ENCODE measurements around the gene KRT86. TPM values are rescaled to one million over a fixed set of nuclear protein-coding genes. Genes with fewer than 3 reads are reported as not detected.

The KRT86 gene
- total and polyA plus RNA-seq, 2 of the 8 experiments (the other 6 are each of a cell fraction or from before 2014, with no cell fraction given), result 0.12 TPM; not detected in 1

DNA sequence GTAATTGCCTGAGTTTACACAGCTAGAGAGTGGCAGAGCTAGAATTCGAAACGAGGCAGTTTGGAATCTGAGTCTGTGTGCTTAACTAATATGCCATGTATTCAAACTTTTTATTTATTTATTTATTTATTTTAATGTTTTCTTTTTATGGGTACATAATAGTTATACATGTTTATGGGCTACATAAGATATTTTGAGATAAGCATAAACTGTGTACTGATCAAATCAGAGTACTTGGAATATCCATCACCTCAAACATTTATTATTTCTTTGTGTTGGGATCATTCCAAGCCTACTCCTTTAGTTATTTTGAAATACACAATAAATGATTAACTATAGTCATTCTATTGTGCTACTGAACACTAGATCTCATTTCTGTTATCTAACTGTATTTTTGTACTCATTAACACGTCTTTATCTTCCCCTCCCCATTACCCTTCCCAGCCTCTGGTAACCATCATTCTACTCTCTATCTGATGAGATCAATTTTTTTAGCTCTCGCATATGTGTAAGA lies 24.3 kb downstream of the KRT86 start:
- Histone ChIP-seq H3K9ac (replicated peaks in 1 of 4; ENCODE audit: extremely low read depth in 1 of 4, low read depth in 3 of 4, low read length in 3 of 4) (no peak overlapping the region), H3K4me2 (ENCODE audit: insufficient read depth in 1 of 2, low read depth in 2 of 2, low read length in 2 of 2) (no peak overlapping the region), H3K79me1 (ENCODE audit: low read depth, low read length) (no peaks in the 10 kb centered on the region), H3K4ac (replicated peaks; ENCODE audit: insufficient read length, low read depth, low read length) (no peak overlapping the region), H4K20me1 (replicated peaks in 1 of 2; ENCODE audit: control insufficient read depth in 1 of 2, insufficient read depth in 2 of 2, low read length in 2 of 2) (peaks cover 0 to 3% of the 10 kb centered on the region in 2 experiments), H2AK5ac (ENCODE audit: low read depth, low read length) (no peak overlapping the region), H4K5ac (ENCODE audit: insufficient read length, low read depth, low read length) (no peak overlapping the region), H4K8ac (ENCODE audit: extremely low read depth, insufficient read depth, low read length) (no peak overlapping the region), H2BK5ac (ENCODE audit: low read depth, low read length) (no peak overlapping the region), H3K23me2 (ENCODE audit: low read depth, low read length) (peaks cover 4% of the 10 kb centered on the region; the same call in 1 of the 2 replicates), H3K14ac (ENCODE audit: insufficient read length) (no peak overlapping the region), H4K91ac (replicated peaks; ENCODE audit: insufficient read length, low read length) (no peak overlapping the region), H3K4me1 (replicated peaks in 1 of 4; ENCODE audit: control insufficient read depth in 3 of 4, insufficient read depth in 4 of 4, low read length in 3 of 4) (no peaks in the 10 kb centered on the region), H2BK120ac (replicated peaks; ENCODE audit: low read depth, low read length) (no peak overlapping the region), H2BK20ac (ENCODE audit: low read length) (no peak overlapping the region), H3K27me3 (replicated peaks in 1 of 4; ENCODE audit: control insufficient read depth in 3 of 4, extremely low read depth in 1 of 4, insufficient read depth in 3 of 4, low read length in 3 of 4) (peaks cover 0 to 4% (median 0%) of the 10 kb centered on the region in 4 experiments; a peak in 1 of 7 replicates), H2BK15ac (ENCODE audit: low read length) (no peak overlapping the region), H3K9me3 (ENCODE audit: insufficient read depth in 2 of 2, low read depth in 1 of 2, low read length in 1 of 2) (no peaks in the 10 kb centered on the region), H3K56ac (replicated peaks; ENCODE audit: insufficient read length, low read depth, low read length) (no peak overlapping the region), H3K4me3 (ENCODE audit: extremely low read depth in 1 of 4, insufficient read depth in 2 of 4, low read depth in 3 of 4, low read length in 4 of 4) (no peak overlapping the region), H3K18ac (ENCODE audit: extremely low read depth, low read length) (no peak overlapping the region), H3K27ac (ENCODE audit: low read depth, low read length) (no peak overlapping the region), H3K36me3 (ENCODE audit: control insufficient read depth in 2 of 4, insufficient read depth in 4 of 4, low read length in 3 of 4) (no peaks in the 10 kb centered on the region), H2AFZ (ENCODE audit: low read length) (no peak overlapping the region), H3K23ac (ENCODE audit: insufficient read length) (no peak overlapping the region), H2BK12ac (ENCODE audit: low read depth, low read length) (no peak overlapping the region), H3K79me2 (ENCODE audit: control insufficient read depth in 1 of 2, insufficient read depth in 2 of 2, low read length in 2 of 2) (no peaks in the 10 kb centered on the region)
- TF ChIP-seq MAX (IDR thresholded peaks at IDR 0.05) (no peak), RAD21 (IDR thresholded peaks at IDR 0.05 in 1 of 2, conservative IDR thresholded peaks at IDR 0.05 in 1 of 2; ENCODE audit: low read depth in 2 of 2, low read length in 2 of 2) (no peak), PHF8 (conservative IDR thresholded peaks at IDR 0.05; ENCODE audit: low read depth, low read length) (no peak), BRCA1 (IDR thresholded peaks at IDR 0.05; ENCODE audit: low read depth, low read length) (no peak)
- WGBS, 2 experiments (ENCODE audit: extremely low coverage in 1 of 2, insufficient coverage in 1 of 2, insufficient read length in 1 of 2, insufficient replicate concordance in 2 of 2, low coverage in 1 of 2, low lambda C conversion rate in 2 of 2, missing lambda C conversion rate in 1 of 2), result 76% methylated on average over 4 of the region's 4 CpGs; no CpG with 5 or more reads in 1 of the 2 experiments
- ChIA-PET CTCF (ENCODE audit: partially characterized antibody) (interaction anchor here (0.9 to 1.5 kb wide), 3 partner anchors 12 to 61 kb away, joined by 3 read pairs; no protein-coding TSS in a partner anchor), POLR2A (ENCODE audit: partially characterized antibody) (no interaction called here)
- DNase-seq (ENCODE audit: low read depth in 1 of 2, low spot score in 2 of 2), result no peak
- no peak for FAIRE-seq
